IMR-90 (cell line): ENCODE results near the gene RPS6KA3.

Experiments used
- CEBPB ChIP-seq: IDR thresholded peaks from 2 replicates; pipeline ENCODE4 v1.6.1; 2012; ENCODE audit warnings: low read depth, low read length, improper control_type of control experiment
- CHD1 ChIP-seq: IDR thresholded peaks from 2 replicates; pipeline ENCODE4 v1.6.1; 2012; ENCODE audit warnings: low read depth, low read length, improper control_type of control experiment
- CTCF ChIP-seq: conservative IDR thresholded peaks from 2 replicates; pipeline ENCODE4 v1.5.1; 2012; ENCODE audit warnings: mild to moderate bottlenecking, low read depth, low read length, improper control_type of control experiment
- ELK1 ChIP-seq: fragments of 150-350 bp; IDR thresholded peaks from 2 replicates; pipeline ENCODE4 v1.6.1; 2016; ENCODE audit warnings: low read depth, mild to moderate bottlenecking, low read length, moderate library complexity, borderline replicate concordance
- FOS ChIP-seq: fragments of 150-350 bp; IDR thresholded peaks from 2 replicates; pipeline ENCODE4 v1.6.1; 2016; ENCODE audit warnings: low read depth, low read length
- MAZ ChIP-seq: IDR thresholded peaks from 2 replicates; pipeline ENCODE4 v1.6.1; 2012; ENCODE audit warnings: low read depth, mild to moderate bottlenecking, low read length, improper control_type of control experiment, moderate library complexity, borderline replicate concordance
- MXI1 ChIP-seq: IDR thresholded peaks from 2 replicates; pipeline ENCODE4 v1.6.1; 2012; ENCODE audit warnings: low read depth, mild to moderate bottlenecking, low read length, moderate library complexity, borderline replicate concordance
- POLR2A ChIP-seq: IDR thresholded peaks from 2 replicates; pipeline ENCODE4 v1.6.1; 2012; ENCODE audit warnings: mild to moderate bottlenecking, low read depth, low read length
- RCOR1 ChIP-seq: IDR thresholded peaks from 2 replicates; pipeline ENCODE4 v1.6.1; 2012; ENCODE audit warnings: mild to moderate bottlenecking, low read length, improper control_type of control experiment; ENCODE audit not compliant: insufficient replicate concordance
- RFX5 ChIP-seq: IDR thresholded peaks from 2 replicates; pipeline ENCODE4 v1.8.0; 2012; ENCODE audit warnings: low read depth, mild to moderate bottlenecking, low read length, moderate library complexity
- SMC3 ChIP-seq: fragments of 150-350 bp; IDR thresholded peaks from 2 replicates; pipeline ENCODE4 v1.6.1; 2016; ENCODE audit warnings: low read depth, mild to moderate bottlenecking, antibody characterized with exemption, low read length, moderate library complexity
- USF2 ChIP-seq: fragments of 150-350 bp; IDR thresholded peaks from 2 replicates; pipeline ENCODE4 v1.6.1; 2017; ENCODE audit warnings: mild to moderate bottlenecking, antibody characterized with exemption, low read length, low read depth

GRCh38 chrX:20140420-20140819 is 126.3 kb downstream of the RPS6KA3 start:
- no peak for TF ChIP-seq CTCF
- TF ChIP-seq POLR2A = no peak
- TF ChIP-seq USF2 = no peak
- TF ChIP-seq CHD1 = no peak
- no peak for TF ChIP-seq MXI1
- TF ChIP-seq SMC3 = no peak
- TF ChIP-seq RFX5 = no peak
- TF ChIP-seq CEBPB = no peak
- no peak for TF ChIP-seq MAZ
- no peak for TF ChIP-seq FOS
- TF ChIP-seq ELK1 = no peak
- no peak for TF ChIP-seq RCOR1
